ENCODE results near the gene CNNM3.

CNNM3 gene

DNA sequence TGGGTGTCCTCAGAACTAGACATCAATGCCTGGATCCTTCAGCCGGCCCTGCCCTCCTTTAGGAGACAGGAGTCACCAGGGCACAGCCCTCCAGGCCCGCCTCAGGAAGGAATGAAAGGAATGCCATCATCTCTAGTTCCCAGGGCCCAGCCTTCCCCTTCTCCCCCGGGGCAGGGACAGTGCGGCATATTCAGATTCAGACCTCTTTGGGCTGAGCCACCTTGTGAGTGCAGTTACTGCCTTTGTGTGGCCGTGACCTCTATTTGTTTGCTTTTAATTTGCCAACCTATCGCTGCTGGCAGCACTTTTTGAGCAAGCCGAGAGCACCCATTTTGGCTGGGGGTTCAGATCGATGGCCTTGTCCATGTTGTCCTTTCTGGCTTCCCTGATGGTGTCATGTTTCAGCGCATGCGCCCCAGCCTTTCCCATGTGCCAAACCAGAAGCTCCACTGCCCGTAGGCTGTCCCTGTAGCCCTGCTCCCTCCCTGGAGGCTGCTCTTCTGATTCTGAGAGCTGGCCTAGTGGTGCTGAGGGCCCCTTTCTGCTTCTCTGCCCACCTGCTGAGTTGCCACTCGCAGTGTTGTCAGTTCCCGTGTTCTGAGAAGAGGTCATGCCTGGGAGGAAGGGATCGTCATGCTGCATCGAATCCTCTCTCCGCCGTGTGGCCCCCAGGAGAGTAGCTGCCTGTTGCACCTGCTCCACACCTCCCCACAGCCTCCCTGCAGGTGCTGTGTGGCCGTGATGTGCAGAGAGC lies 16.9 kb downstream of the CNNM3 start (continued):
- TF ChIP-seq ZNF341 (tag by site-specific recombination; IDR thresholded peaks at IDR 0.05; ENCODE audit: low read depth) (peak; percentile 96), ZNF629 (tag by site-specific recombination; IDR thresholded peaks at IDR 0.05) (no peak)

DNA sequence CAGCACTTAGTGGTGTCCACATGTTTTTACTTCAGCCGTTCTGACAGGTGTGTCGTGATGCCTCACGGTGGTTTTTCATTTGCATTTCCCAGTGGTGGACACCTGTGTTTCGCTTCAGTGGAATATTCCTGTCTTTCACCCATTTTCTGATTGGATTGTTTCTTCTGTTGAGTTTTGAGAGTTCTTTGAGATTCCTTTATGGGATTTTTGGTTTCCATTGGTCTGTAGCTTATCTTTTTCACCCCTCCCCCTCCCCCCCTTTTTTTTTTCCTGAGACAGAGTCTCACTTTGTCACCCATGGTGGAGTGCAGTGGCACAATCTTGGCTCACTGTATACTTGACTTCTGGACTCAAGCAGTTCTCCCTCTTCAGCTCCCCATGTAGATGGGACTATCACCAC lies 19.8 kb downstream of the CNNM3 start:
- Histone ChIP-seq H3K9me3 (ENCODE audit: control insufficient read depth, insufficient read depth, low read depth, low read length) (no peaks in the 10 kb centered on the region), H3K4me1 (ENCODE audit: control insufficient read depth, insufficient read depth, low read length) (peaks cover 4% of the 10 kb centered on the region; the same call in 1 of the 2 replicates), H3K4me3 (ENCODE audit: low read depth, low read length) (no peak overlapping the region), H3K27ac (ENCODE audit: extremely low read depth, low read depth, low read length) (no peak overlapping the region), H3K36me3 (ENCODE audit: control insufficient read depth in 2 of 2, insufficient read depth in 1 of 2, low read length in 2 of 2) (peaks cover 15 to 79% of the 10 kb centered on the region in 2 experiments)
- TF ChIP-seq ZNF76 (tag by site-specific recombination; IDR thresholded peaks at IDR 0.05; ENCODE audit: borderline replicate concordance, low read depth), result no peak
- TF ChIP-seq, protein P1, sequence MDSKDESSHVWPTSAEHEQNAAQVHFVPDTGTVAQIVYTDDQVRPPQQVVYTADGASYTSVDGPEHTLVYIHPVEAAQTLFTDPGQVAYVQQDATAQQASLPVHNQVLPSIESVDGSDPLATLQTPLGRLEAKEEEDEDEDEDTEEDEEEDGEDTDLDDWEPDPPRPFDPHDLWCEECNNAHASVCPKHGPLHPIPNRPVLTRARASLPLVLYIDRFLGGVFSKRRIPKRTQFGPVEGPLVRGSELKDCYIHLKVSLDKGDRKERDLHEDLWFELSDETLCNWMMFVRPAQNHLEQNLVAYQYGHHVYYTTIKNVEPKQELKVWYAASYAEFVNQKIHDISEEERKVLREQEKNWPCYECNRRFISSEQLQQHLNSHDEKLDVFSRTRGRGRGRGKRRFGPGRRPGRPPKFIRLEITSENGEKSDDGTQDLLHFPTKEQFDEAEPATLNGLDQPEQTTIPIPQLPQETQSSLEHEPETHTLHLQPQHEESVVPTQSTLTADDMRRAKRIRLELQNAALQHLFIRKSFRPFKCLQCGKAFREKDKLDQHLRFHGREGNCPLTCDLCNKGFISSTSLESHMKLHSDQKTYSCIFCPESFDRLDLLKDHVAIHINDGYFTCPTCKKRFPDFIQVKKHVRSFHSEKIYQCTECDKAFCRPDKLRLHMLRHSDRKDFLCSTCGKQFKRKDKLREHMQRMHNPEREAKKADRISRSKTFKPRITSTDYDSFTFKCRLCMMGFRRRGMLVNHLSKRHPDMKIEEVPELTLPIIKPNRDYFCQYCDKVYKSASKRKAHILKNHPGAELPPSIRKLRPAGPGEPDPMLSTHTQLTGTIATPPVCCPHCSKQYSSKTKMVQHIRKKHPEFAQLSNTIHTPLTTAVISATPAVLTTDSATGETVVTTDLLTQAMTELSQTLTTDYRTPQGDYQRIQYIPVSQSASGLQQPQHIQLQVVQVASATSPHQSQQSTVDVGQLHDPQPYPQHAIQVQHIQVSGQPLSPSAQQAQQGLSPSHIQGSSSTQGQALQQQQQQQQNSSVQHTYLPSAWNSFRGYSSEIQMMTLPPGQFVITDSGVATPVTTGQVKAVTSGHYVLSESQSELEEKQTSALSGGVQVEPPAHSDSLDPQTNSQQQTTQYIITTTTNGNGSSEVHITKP (tag by site-specific recombination; IDR thresholded peaks at IDR 0.05), result peak; percentile 32; the same call in 1 of the 2 replicates
- TF ChIP-seq KLF8 (tag by site-specific recombination; IDR thresholded peaks at IDR 0.05), result no peak
- TF ChIP-seq, protein P2, sequence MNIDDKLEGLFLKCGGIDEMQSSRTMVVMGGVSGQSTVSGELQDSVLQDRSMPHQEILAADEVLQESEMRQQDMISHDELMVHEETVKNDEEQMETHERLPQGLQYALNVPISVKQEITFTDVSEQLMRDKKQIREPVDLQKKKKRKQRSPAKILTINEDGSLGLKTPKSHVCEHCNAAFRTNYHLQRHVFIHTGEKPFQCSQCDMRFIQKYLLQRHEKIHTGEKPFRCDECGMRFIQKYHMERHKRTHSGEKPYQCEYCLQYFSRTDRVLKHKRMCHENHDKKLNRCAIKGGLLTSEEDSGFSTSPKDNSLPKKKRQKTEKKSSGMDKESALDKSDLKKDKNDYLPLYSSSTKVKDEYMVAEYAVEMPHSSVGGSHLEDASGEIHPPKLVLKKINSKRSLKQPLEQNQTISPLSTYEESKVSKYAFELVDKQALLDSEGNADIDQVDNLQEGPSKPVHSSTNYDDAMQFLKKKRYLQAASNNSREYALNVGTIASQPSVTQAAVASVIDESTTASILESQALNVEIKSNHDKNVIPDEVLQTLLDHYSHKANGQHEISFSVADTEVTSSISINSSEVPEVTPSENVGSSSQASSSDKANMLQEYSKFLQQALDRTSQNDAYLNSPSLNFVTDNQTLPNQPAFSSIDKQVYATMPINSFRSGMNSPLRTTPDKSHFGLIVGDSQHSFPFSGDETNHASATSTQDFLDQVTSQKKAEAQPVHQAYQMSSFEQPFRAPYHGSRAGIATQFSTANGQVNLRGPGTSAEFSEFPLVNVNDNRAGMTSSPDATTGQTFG (tag by site-specific recombination; IDR thresholded peaks at IDR 0.05; ENCODE audit: borderline replicate concordance), result no peak
- POLR2A ChIA-PET, result interaction anchor here (0.7 to 1.3 kb wide), 4 partner anchors 11 to 387 kb away, joined by 3 to 8 read pairs (median 4); no protein-coding TSS in a partner anchor
- CTCF ChIA-PET, result interaction anchor here (1.6 kb wide), 1 partner anchor 22 kb away, joined by 5 read pairs; the partner anchor contains the start of gene ANKRD39

DNA sequence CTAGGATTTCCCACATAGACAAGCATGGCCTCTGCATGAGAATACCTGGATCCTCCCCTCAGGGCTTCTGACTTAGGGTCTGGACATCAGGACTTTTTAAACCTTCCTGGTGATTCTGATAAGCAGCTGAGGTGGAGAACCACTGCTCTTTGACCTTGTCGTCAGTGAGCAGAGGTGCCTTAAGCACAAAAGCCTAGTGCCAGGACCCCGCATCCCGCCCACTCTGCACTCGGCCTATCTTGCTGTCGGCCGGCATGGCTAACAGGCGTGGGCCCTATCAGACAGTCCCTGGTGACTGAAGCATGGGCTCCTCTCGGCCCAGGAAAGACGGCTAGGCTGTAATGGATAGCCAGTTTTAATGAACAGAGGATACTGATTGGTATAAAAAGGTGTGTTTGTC lies 21.5 kb downstream of the CNNM3 start:
- TF ChIP-seq ZNF768 (tag by site-specific recombination; IDR thresholded peaks at IDR 0.05) (no peak), ZNF404 (tag by site-specific recombination; IDR thresholded peaks at IDR 0.05) (no peak), ZNF23 (tag by site-specific recombination; IDR thresholded peaks at IDR 0.05; ENCODE audit: borderline replicate concordance) (no peak), ZNF112 (tag by site-specific recombination; IDR thresholded peaks at IDR 0.05) (no peak), ZNF350 (tag by site-specific recombination; IDR thresholded peaks at IDR 0.05) (no peak), ZNF624 (tag by site-specific recombination; IDR thresholded peaks at IDR 0.05) (no peak), ZNF335 (tag by site-specific recombination; conservative IDR thresholded peaks at IDR 0.05) (no peak), ZNF416 (tag by site-specific recombination; IDR thresholded peaks at IDR 0.05) (no peak), GLI4 (tag by site-specific recombination; IDR thresholded peaks at IDR 0.05) (no peak), ZNF776 (tag by site-specific recombination; IDR thresholded peaks at IDR 0.05; ENCODE audit: borderline replicate concordance) (no peak), MZF1 (tag by site-specific recombination; IDR thresholded peaks at IDR 0.05; ENCODE audit: borderline replicate concordance) (no peak), ZNF571 (tag by site-specific recombination; IDR thresholded peaks at IDR 0.05) (no peak), ZNF555 (tag by site-specific recombination; conservative IDR thresholded peaks at IDR 0.05) (no peak), ZNF747 (tag by site-specific recombination; IDR thresholded peaks at IDR 0.05) (no peak), ZNF621 (tag by site-specific recombination; IDR thresholded peaks at IDR 0.05) (no peak)
- TF ChIP-seq, protein P3, sequence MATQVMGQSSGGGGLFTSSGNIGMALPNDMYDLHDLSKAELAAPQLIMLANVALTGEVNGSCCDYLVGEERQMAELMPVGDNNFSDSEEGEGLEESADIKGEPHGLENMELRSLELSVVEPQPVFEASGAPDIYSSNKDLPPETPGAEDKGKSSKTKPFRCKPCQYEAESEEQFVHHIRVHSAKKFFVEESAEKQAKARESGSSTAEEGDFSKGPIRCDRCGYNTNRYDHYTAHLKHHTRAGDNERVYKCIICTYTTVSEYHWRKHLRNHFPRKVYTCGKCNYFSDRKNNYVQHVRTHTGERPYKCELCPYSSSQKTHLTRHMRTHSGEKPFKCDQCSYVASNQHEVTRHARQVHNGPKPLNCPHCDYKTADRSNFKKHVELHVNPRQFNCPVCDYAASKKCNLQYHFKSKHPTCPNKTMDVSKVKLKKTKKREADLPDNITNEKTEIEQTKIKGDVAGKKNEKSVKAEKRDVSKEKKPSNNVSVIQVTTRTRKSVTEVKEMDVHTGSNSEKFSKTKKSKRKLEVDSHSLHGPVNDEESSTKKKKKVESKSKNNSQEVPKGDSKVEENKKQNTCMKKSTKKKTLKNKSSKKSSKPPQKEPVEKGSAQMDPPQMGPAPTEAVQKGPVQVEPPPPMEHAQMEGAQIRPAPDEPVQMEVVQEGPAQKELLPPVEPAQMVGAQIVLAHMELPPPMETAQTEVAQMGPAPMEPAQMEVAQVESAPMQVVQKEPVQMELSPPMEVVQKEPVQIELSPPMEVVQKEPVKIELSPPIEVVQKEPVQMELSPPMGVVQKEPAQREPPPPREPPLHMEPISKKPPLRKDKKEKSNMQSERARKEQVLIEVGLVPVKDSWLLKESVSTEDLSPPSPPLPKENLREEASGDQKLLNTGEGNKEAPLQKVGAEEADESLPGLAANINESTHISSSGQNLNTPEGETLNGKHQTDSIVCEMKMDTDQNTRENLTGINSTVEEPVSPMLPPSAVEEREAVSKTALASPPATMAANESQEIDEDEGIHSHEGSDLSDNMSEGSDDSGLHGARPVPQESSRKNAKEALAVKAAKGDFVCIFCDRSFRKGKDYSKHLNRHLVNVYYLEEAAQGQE (tag by site-specific recombination; IDR thresholded peaks at IDR 0.05), result no peak
- Histone ChIP-seq H3K4me3 (ENCODE audit: low read depth, low read length) (no peak overlapping the region), H3K9me3 (ENCODE audit: control insufficient read depth, insufficient read depth, low read depth, low read length) (no peaks in the 10 kb centered on the region), H3K27ac (ENCODE audit: extremely low read depth, low read depth, low read length) (no peak overlapping the region), H3K4me1 (ENCODE audit: control insufficient read depth, insufficient read depth, low read length) (peaks cover 4% of the 10 kb centered on the region; the same call in 1 of the 2 replicates), H3K36me3 (ENCODE audit: control insufficient read depth in 2 of 2, insufficient read depth in 1 of 2, low read length in 2 of 2) (peaks cover 12 to 64% of the 10 kb centered on the region in 2 experiments)
- POLR2A ChIA-PET, result no interaction called here
- CTCF ChIA-PET, result interaction anchor here (1.6 kb wide), 1 partner anchor 20 kb away, joined by 5 read pairs; the partner anchor contains the start of gene ANKRD39
